ENCODE results near the gene SHC1. TPM values are rescaled to one million over a fixed set of nuclear protein-coding genes. Genes with fewer than 3 reads are reported as not detected.

SHC1 gene
- total RNA-seq, 1 donor from 2014 or later = 68.0 TPM

DNA sequence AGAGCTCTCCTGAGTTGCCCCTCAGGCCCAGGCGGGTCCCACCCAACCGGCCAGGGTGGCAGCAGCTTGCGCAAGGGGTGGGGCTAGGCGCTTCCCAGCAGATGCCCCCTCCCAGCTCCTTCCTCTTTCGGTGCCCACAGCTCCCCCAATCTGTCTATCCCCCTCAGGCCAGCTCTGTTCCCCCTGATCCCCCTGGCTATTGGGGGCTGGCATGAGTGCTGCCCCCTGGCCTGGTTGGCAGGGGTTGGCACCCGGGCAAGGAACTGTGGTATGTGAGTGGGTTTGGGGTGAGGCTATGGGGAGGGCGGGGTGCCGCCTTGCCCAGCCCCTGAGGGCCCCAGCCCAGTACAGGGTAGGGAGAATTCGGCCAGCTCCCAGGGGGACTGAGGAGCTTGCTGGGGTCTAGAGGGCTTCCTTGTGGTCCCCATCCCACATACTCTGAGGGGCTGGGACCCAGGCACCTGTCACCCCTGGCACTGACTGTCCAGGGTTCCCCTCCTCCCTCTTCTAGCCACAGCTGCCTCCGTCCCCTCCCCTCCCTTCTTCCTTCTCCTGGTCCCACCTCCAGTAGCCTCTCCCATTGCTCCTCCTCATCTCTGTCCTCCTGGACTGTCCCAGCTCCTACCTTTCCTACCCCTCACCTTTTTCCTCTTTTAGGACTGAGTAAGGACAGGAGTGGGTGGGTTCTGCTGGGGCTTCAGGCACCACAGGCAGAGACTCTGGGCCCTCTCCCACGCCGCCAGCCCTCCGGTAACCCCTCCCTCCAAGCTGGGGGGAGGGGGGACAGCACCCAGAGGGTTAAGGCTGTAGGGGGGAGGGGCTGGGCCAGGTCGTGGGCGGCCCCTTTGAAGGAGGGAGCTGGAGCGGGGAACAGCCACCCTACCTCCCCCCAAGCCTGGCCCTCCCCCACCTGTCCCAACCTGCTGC is 37.7 kb upstream of the SHC1 start:
- peak; percentile 27 for ATAC-seq

DNA sequence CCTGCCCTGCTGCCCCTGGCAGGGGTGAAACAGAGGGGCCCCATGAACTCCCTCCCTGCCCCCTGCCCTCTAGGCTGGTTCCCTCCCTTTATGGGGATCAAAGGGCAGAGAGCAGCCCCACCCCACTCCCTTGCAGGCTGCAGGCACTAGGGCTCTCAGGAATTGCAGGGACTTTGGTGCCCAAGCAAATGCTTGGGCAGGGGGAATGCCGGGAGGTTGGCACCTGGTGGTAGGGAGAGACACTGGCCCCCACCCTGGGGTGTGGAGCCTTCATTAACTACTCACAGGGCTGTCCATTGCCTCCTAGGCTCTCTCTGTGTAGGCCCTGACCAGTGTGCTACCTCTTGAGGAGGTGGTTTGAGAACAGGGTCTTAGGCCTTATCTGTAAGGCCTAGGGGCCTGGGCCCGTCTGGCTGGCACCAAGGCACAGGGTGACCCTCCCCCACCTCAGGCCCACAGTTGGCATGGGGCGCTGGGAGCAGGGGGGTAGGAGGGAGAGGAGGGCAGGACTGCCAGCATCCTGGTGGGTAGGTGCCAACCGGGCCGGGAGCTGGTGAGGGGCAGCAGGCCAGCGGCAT is 36.8 kb upstream of the SHC1 start:
- ATAC-seq = no peak

DNA sequence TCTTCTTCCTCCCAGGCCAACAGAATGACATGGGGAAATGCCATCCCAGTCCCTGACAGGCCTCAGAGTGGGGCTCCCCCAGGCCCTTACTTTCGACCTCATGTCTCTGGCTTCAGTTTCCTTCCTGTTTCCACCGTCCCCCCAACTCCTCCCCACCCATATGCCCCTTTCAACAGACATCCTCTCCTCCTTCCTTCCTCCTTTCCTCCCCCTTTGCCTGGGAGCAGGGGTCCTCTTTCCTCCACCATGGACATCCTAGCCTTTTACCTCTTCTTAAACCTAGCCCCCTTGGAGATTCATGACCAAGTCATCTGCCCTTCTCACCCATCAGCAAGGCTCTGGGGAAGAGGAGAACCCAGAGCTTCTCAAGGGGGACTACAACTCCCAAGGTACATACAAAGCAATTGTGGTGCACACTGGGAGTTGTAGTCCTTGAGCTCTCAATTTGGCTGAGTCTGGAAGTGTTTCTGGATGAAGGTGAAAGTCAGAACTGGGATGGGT is 36.1 kb upstream of the SHC1 start:
- ATAC-seq = no peak

DNA sequence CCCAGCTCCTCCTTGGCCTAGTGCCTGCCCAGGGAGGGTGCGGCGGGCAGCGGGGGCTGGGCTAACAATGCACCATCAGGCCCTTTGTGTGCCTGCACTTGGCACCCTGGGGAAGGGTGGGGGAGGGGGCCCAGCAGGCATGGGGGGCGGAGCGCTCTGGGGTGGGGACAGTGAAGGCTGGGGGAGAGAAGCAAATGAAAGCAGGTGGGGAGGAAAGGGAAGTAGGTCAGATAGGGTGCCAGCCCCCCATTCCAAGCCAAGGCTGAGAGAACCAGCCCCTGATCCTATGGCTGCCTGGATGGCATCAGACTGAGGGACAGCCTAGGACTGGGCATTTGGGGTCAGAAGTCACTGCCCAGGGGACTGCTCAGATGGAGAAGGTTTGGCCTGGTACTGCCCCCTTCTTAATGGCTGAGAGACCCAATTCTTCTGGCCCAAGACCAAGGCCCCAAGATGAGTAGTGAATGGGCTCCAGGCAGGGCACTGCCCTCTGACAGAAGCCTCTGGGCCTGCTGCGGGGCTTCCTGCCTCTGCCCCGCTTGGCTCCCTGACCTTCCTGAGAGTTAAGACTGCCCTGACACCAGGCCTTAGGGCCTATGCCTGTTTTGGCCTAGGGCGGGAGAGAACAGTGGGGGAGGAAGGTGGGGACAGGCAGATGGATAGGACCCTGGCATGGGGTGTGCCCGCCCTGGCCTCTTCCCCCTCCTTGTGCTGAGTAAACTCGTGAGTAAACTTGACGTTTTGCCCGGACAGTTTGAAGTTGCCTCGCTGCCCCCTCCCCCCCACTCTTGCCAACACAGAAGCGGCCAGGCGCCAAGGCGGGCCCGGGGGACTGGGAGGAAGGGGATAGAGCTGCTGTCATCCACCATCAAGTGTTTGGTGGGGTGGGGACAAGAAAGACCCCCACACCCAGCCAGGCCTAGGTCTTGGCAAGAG is 34.8 kb upstream of the SHC1 start:
- ATAC-seq = no peak

DNA sequence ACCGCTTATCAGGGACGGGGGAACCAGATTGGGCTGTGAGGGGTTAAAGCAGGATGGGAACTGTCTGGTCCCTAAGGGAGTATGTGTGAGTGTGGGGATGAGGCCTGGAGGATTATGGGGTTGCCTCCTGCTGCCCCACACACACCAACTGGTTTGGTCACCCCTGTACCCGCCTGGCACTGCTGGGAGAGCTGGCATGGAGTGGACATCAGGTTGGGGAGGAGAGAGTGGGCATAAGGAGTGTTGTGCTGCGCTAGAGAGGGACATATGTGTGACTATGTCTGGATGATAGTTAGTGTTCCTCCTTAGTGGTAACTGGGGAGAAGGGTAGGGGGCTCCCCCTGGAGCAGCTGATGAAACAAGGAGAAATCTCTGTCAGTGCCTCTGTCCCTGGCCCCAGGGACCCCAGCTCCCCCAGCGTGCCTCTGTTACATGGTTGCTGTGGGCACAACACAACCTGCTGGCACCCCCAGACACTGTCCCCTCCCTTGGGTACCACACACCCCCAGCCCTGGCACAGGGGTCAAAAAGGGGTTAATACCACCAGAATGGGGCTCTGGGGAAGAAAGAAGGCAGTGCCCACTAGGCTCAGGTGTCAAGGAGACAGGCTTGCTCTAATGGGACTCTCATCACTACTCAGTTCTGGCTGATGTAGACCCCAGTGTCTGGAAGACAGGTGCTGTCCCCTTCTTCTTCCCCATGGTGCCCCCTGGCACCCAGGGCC is 34.0 kb upstream of the SHC1 start:
- ATAC-seq = no peak

DNA sequence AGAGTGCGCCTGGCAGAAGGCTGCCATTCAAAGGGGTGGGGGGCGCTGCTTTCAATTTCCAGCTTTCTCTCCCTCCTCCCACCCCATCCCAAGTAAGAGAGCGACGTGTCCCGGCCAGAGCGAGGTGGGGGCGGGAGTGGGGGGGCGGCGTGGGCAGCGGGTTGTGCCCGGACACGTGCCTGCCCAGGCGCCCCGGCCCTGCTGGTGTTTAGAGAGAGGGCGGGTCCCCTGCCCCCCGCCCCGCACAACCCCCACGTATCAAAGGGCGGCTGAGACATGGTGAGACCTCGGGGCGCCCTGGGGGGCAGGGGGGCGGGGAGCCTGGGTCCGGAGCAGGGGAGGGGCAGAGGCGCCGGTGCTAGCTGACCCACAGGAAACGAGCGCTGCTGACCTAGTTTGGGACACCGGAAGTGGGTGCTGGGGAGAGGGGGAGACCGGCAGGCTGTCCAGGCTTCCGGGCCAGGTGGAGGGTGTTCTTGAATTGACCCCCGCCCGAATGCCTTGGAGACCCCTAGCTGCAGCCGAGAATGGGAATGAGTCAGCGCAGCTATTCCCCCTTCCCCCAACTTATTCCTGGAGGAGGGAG is 33.3 kb upstream of the SHC1 start:
- no peak for ATAC-seq

DNA sequence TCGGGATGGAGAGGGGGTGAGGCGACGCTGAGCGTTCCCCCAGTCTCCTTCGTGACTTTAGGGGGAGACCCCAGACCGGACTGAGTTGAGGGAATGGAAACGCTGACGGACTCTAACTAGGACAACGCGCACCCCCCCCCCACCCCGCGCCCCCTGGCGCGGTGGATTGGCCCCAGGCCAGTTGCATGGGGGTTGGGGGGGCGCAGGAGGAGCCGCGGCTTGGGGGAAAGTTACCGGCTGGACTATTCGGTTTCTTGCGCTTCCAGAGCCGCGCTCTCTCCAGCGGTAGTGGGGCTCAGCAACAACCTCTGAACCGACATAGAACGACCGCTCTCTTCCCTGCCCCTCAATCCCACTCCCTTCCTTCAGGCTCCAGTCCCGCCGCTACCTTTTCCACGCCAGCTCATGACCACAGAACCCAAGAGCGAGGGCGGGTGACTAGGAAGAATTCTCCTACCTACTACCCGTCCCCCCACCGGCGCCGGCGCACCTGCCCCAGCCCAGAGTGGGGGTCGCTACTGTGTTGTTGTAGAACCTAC is 32.7 kb upstream of the SHC1 start:
- ATAC-seq = no peak

DNA sequence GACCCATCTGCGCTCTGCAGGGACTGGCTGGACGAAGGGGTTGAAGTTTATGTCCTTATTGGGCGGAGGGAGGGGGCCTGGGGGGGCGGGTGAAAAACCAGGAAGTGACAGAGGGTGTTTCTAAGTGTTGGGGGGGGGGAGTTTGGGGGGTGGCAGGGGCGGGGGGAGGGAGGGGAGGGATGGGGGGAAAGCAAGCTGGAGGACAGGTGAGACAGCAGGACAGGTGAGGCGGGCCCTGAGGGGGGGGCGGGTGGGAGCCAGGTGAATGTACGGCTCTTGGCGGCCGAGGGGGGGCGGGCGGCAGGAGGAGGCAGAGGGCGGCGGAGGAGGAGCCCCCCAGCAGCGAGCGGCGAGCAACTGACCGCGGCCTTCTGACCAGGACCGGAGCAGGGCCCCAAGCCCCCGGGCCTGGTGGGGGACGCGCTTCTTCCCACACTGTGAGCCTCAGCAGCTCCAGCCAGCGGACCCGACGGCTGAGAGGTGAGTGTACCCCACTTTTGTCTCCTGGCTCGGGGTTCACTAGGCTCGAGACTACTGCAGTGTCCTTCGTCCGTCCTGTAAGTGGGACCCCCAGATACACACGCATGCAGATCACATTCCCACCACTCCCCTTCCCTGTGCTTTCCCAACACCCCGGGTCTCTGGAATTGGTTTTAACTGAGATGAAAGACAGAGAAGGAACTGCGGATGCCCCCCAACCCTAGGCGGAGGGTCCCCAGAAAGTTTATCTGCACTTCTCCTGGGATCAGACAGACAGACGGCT is 32.1 kb upstream of the SHC1 start, which contains the start of gene ZBTB7B:
Gene ZBTB7B, plus strand, starts transcription at position 339 of the 763 bp plus-strand sequence. CDS start 11,859 bp downstream, outside the sequence.
- no peak for ATAC-seq

DNA sequence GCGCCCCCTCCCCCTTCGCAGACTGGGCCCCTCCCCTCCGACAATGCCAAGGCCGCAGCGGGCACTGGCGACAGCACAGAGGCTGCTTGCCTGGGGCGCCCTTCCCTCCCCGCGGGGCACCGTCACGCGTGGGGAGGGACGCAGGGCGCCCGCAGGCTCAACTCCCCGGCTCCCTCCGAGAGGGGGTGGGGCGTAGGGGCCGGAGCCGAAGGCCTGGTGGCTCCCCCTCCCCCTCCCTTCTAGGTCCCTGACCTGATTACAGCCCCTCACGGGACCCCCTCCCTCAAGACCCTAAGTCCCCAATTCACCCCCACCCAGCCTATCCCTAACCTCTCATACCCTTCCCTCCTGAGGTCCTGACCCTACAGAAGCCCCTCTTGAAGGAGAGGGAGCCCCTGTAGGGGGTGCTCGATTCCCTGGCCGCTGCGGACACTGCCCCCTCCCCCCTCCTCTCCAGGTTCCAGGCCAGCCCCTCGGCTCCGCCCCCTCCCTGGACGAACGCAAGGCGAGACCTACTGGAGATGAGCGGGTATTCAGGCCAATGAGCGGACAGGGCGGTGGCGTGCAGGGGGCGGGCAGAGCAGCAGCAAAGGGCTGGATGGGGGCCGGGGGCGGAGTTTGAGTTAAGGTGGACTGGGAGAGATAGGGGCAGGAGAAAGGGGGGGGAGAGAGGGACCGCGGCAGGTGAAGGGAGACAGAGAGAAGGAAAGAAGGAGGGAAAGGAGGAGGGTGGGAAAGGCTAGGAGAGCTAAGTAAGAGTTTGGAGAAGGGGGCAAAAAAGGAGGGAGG is 31.3 kb upstream of the SHC1 start:
- peak; percentile 82 for ATAC-seq

DNA sequence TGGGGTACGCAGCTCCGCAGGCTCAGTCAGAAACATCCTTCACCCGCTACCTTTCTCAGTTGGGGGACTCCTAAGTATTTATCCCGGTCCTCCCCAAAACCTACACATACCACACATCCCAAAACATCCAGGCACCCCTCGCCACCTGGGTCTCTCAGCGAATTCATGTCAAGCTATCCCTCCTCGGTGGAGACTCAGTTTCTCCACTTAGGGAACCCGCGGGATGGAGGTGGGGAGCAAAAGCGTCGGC is 30.8 kb upstream of the SHC1 start:
- ATAC-seq = no peak

DNA sequence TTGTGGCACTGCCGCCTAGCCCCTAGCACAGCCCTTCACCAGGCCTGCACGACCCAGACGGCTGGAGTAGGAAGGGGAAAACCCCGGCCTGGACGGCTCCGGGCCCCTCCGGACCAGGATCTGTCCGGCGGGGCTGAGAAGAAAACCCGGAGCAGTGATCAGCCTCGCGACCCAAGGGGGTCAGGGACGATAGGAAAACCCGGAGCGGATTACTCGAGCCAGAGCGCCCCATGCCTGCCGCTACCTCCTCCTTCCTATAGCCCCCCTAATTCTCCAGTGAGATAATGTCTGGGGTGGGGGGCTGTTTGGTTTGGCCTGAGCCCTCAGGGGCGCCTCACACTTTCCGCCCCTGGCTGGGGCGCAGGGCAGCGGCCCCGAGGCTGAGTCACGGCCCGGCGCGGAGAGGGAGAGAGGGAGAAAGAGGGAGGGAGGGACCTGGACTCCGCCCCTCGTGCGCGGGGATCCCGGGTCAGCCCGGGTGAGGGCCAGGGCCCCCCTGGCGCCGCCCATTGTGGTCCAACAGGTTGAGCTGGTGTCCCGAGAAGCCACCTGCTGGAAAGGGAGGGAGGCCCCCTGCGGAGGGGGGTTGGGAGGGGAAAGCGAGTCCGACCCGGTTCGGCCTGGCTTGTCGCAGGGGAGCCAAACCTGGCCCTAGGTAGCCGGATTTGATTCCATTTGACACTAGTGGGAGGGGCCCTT is 30.3 kb upstream of the SHC1 start:
- ATAC-seq = peak; percentile 79

DNA sequence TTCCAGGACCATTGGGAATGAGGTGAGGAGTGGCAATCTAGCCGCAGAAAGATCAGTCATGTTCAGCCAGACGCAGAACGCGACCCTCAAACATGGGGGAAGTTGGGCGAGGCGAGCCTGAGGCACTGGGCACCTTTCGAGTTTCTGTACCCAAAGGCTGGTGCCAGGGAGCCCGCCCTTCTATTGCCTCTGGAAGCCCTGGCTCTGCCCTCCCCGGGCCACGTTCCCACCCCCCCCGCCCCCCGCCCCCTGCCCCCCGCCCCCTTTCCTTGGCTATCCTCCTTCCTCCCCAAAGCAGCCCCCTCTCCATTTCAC is 29.8 kb upstream of the SHC1 start:
- ATAC-seq = no peak

DNA sequence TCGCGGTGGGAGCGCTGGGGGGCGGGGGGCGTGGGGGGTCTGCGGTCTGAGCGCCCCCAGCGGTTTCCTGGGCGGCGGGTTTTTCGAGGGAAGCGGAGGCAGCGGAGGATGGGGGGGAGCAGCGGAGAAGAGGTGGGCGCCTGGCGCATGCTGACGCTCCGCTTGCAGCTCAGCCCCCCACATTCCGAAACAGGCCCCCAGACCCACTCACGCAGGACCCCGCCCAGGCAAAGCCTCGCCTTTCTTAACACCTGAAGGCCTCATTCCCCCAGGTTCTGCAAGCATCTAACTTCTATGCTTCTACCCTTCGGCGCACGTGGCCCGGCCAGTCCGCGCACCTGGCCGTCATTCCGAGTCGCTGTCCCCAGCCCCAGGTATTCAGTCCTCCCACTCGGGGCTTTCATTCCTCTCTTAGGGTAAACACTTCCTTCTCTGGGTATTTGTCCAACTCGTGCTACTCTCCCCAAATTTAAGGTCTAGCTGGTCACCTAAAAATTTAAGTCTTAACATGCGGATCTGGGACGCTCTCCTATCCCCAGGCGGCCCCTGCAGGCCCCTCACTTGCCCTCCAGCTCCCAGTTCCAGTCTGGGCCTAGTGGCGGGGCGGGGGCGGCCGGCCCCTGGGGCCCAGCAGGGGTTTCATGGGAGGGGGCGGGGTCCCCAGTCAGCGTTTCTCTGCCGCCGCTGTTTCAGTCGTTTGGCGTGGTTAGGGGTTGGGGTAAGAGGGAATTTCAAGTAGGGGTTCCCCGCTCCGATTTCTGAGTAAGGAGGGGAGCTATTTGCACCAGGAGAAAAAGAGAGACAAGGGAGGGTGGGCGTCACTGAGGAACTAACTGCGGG is 29.2 kb upstream of the SHC1 start:
- no peak for ATAC-seq

DNA sequence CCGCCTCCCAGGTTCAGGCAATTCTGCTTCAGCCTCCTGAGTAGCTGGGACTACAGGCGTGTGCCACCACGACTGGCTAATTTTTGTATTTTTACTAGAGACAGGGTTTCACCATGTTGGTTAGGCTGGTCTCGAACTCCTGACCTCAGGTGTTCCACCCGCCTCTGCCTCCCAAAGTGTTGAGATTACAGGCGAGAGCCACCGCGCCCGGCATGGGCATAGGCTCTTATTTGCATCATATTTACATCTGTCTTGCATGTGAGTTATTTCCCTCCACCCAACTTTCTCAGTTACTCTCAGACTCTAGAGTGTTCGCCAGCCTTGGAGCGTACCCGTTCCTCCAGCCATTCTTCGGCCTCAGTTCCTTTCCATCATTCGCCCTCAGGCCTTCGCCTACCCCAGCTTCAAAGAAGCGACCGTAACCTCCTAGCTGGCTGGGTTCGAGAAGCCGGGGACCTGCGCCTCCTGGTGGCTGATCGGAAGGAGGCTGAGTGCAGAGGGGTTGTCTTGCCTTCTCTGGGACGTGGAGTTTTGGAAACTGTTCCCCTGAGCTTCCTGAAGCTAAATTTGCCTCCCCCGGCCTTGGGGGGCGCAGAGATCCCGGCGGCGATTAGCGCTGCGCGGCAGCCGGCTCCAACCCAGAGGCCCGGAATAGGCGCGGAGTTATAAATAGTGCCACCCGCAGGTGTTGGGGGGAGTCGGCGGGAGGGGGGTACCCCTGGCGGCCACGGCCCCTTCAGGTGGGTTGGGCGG is 28.4 kb upstream of the SHC1 start:
- no peak for ATAC-seq

DNA sequence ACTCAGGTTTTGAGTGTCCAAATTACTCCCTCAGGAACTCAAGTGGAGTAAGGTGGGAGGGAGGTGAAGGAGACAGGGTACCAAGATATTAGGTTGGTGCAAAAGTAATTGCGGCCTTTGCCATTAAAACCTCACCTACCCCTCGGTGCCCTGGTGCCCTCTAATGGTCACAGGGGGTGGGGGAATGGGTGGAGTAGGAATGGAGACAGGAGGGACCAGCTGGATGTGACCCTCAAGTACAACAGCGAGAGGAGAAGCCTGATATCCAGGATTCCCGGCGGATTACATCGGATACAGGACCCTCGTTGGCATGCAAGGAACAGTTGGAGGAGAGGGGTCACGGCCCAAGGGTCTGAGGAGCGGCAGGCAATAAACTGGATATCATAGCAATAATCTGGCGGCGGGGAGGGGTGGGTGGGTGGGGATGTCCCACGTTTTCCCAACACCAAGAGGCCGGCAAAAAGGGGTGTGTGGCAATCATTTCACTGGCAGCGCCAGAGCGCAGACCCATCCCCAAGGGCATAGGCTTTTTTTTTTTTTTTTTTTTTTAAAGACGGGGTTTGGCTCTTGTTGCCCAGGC is 27.7 kb upstream of the SHC1 start:
- no peak for ATAC-seq

DNA sequence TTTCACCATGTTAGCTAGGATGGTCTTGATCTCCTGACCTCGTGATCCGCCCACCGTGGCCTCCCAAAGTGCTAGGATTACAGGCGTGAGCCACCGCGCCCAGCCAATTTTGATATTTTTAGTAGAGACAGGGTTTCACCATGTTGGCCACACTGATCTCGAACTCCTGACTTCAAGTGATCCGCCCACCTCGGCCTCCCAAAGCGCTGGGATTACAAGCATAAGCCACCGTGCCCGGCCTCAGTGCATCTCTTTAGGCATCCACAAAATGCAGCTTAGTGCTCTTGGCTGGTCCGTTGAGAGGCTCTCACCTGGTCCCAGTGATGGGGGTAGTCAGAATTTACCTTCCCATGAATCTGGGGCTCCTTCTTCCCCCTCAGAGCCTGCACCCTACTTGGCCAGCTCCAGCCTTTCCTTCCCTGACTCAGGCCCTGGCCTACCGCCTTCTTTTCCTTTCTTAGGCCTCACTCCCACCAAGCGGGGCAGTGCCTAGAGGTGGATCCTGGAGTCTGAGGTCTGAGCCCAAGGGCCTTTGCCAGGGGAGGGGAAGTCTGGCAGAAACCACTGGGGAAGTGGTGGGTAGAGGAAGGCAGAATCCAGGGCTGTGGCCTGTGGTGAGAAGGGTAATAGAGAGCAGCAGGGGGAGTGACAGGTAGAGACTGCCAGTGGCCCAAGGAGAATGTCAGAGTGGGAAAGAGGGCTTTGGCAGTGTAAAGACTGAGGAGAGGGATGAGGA is 26.6 kb upstream of the SHC1 start:
- ATAC-seq = no peak

All from esophagus mucosa (tissue), 1 donor.